Gastrocnemius medialis (tissue), 4 donors: ENCODE data around the gene UGT1A10.

Experiments
- CTCF ChIP-seq, 5 experiments: fragments of 450-650 bp in 3 of 5; fragments of 200-600 bp in 2 of 5; sonication (generic) in 2 of 5; IDR thresholded peaks in 4 of 5; conservative IDR thresholded peaks in 1 of 5; 1 replicate in 4 of 5; 2 replicates in 1 of 5; pipeline ENCODE4 v1.5.1; 2016 to 2019; ENCODE audit warnings: antibody characterized with exemption in 5 of 5, mild to moderate bottlenecking in 3 of 5, moderate library complexity in 3 of 5
- POLR2A ChIP-seq, 2 donors: fragments of 450-650 bp; IDR thresholded peaks; one replicate each; pipeline ENCODE4 v1.6.1; 2017; ENCODE audit warnings: antibody characterized with exemption in 2 of 2, mild to moderate bottlenecking in 2 of 2, moderate library complexity in 2 of 2

- TF ChIP-seq CTCF (IDR thresholded peaks at IDR 0.05 in 4 of 5, conservative IDR thresholded peaks at IDR 0.05 in 1 of 5) (no peak), POLR2A (IDR thresholded peaks at IDR 0.05) (no peak)
Observed at GRCh38 chr2:233768076-233768475, 131.8 kb downstream of the UGT1A10 start.
